Measurements from ENCODE around the gene ZSWIM3. TPM values are rescaled to one million over a fixed set of nuclear protein-coding genes. Genes with fewer than 3 reads are reported as not detected.
"Not testable (repeated sequence)": the region's sequence is repeated elsewhere in the genome, so short reads cannot be mapped to it uniquely, and the experiment has no call there.

ZSWIM3 gene
- total RNA-seq, 1 donor from 2014 or later: 3.7 TPM

- TF ChIP-seq, protein P1, sequence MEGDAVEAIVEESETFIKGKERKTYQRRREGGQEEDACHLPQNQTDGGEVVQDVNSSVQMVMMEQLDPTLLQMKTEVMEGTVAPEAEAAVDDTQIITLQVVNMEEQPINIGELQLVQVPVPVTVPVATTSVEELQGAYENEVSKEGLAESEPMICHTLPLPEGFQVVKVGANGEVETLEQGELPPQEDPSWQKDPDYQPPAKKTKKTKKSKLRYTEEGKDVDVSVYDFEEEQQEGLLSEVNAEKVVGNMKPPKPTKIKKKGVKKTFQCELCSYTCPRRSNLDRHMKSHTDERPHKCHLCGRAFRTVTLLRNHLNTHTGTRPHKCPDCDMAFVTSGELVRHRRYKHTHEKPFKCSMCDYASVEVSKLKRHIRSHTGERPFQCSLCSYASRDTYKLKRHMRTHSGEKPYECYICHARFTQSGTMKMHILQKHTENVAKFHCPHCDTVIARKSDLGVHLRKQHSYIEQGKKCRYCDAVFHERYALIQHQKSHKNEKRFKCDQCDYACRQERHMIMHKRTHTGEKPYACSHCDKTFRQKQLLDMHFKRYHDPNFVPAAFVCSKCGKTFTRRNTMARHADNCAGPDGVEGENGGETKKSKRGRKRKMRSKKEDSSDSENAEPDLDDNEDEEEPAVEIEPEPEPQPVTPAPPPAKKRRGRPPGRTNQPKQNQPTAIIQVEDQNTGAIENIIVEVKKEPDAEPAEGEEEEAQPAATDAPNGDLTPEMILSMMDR (IDR thresholded peaks at IDR 0.05; ENCODE audit: insufficient read depth, low read length, severe bottlenecking): no peak
- Histone ChIP-seq H3K36me3 (ENCODE audit: control insufficient read depth, insufficient read depth, low read length) (peaks cover 21% of the 10 kb centered on the region), H3K4me3 (ENCODE audit: low read depth, low read length) (no peak overlapping the region), H3K27me3 (ENCODE audit: control insufficient read depth, insufficient read depth, low read length) (no peaks in the 10 kb centered on the region)
- DNase-seq (ENCODE audit: low read depth) (no peak), FAIRE-seq (no peak)
Observed at GRCh38 chr20:45898285-45898684, 40.9 kb downstream of the ZSWIM3 start.

GRCh38 chr20:45899046-45899835 is 41.8 kb downstream of the ZSWIM3 start:
- TF ChIP-seq, protein P1 (IDR thresholded peaks at IDR 0.05; ENCODE audit: insufficient read depth, low read length, severe bottlenecking): no peak
- no peak overlapping the region for H3K4me3 ChIP-seq (ENCODE audit: low read depth, low read length)
- H3K27me3 ChIP-seq (ENCODE audit: control insufficient read depth, insufficient read depth, low read length): no peaks in the 10 kb centered on the region
- no peak for DNase-seq (ENCODE audit: low read depth)
- no peak for FAIRE-seq
- H3K36me3 ChIP-seq (ENCODE audit: control insufficient read depth, insufficient read depth, low read length): peaks cover 22% of the 10 kb centered on the region

- H3K36me3 ChIP-seq (ENCODE audit: control insufficient read depth, insufficient read depth, low read length): peaks cover 22% of the 10 kb centered on the region
- not testable (repeated sequence) for FAIRE-seq; DNase-seq (ENCODE audit: low read depth); H3K4me3 ChIP-seq (ENCODE audit: low read depth, low read length); H3K27me3 ChIP-seq (ENCODE audit: control insufficient read depth, insufficient read depth, low read length)
Observed at GRCh38 chr20:45901332-45901731, 43.9 kb downstream of the ZSWIM3 start.

GRCh38 chr20:45902199-45902701 is 44.8 kb downstream of the ZSWIM3 start:
- Histone ChIP-seq H3K27me3 (ENCODE audit: control insufficient read depth, insufficient read depth, low read length) (no peaks in the 10 kb centered on the region), H3K36me3 (ENCODE audit: control insufficient read depth, insufficient read depth, low read length) (peaks cover 18% of the 10 kb centered on the region), H3K4me3 (ENCODE audit: low read depth, low read length) (no peak overlapping the region)
- FAIRE-seq (no peak), DNase-seq (ENCODE audit: low read depth) (no peak)
- TF ChIP-seq, protein P1 (IDR thresholded peaks at IDR 0.05; ENCODE audit: insufficient read depth, low read length, severe bottlenecking): no peak

GRCh38 chr20:45904583-45905504 is 47.4 kb downstream of the ZSWIM3 start:
- no peak overlapping the region for H3K4me3 ChIP-seq (ENCODE audit: low read depth, low read length)
- FAIRE-seq (no peak), DNase-seq (ENCODE audit: low read depth) (no peak)
- TF ChIP-seq, protein P1 (IDR thresholded peaks at IDR 0.05; ENCODE audit: insufficient read depth, low read length, severe bottlenecking): no peak
- H3K36me3 ChIP-seq (ENCODE audit: control insufficient read depth, insufficient read depth, low read length): peaks cover 11% of the 10 kb centered on the region
- no peaks in the 10 kb centered on the region for H3K27me3 ChIP-seq (ENCODE audit: control insufficient read depth, insufficient read depth, low read length)
